ENCODE results near the gene PNCK.

PNCK gene

GRCh38 chrX:153626863-153627674 is 46.5 kb downstream of the PNCK start:
- no peak for DNase-seq

- no peak for DNase-seq
Measured at GRCh38 chrX:153626025-153626633, 47.5 kb downstream of the PNCK start.

- DNase-seq, result no peak
Measured at GRCh38 chrX:153625271-153626024, 48.2 kb downstream of the PNCK start.

GRCh38 chrX:153624196-153625091 is 49.2 kb downstream of the PNCK start:
- DNase-seq, result no peak

GRCh38 chrX:153623310-153624029 is 50.1 kb downstream of the PNCK start:
- DNase-seq, result no peak

GRCh38 chrX:153622661-153623309 is 50.8 kb downstream of the PNCK start:
- no peak for DNase-seq

- DNase-seq, result no peak
Measured at GRCh38 chrX:153621949-153622598, 51.5 kb downstream of the PNCK start.

- no peak for DNase-seq
Measured at GRCh38 chrX:153620576-153620975, 53.0 kb downstream of the PNCK start.

Measured in cerebellar nuclear complex (tissue), 1 donor.